ENCODE data around the gene HCRTR1.
"Not testable (repeated sequence)": the region's sequence is repeated elsewhere in the genome, so short reads cannot be mapped to it uniquely, and the experiment has no call there.

The HCRTR1 gene

GRCh38 chr1:31581821-31582810 is 35.4 kb upstream of the HCRTR1 start:
- no peak for DNase-seq

GRCh38 chr1:31583082-31583994 is 34.2 kb upstream of the HCRTR1 start:
- DNase-seq, result no peak

- DNase-seq, result no peak
Observed at GRCh38 chr1:31583995-31584868, 33.3 kb upstream of the HCRTR1 start.

GRCh38 chr1:31584869-31585735 is 32.4 kb upstream of the HCRTR1 start:
- no peak for DNase-seq

GRCh38 chr1:31585736-31586365 is 31.6 kb upstream of the HCRTR1 start:
- DNase-seq, result no peak

GRCh38 chr1:31586376-31587327 is 30.8 kb upstream of the HCRTR1 start:
- no peak for DNase-seq

GRCh38 chr1:31587328-31587699 is 30.2 kb upstream of the HCRTR1 start:
- DNase-seq, result not testable (repeated sequence)

- DNase-seq, result peak; percentile 24
Observed at GRCh38 chr1:31587720-31588423, 29.6 kb upstream of the HCRTR1 start.

GRCh38 chr1:31588751-31589515 is 28.6 kb upstream of the HCRTR1 start:
- no peak for DNase-seq

GRCh38 chr1:31591425-31592093 is 25.9 kb upstream of the HCRTR1 start:
- DNase-seq, result no peak

- no peak for DNase-seq
Observed at GRCh38 chr1:31592132-31592531, 25.4 kb upstream of the HCRTR1 start.

- DNase-seq, result no peak
Observed at GRCh38 chr1:31593136-31593665, 24.3 kb upstream of the HCRTR1 start.

- DNase-seq, result peak; percentile 42
Observed at GRCh38 chr1:31593770-31594632, 23.5 kb upstream of the HCRTR1 start.

GRCh38 chr1:31595836-31596736 is 21.4 kb upstream of the HCRTR1 start:
- DNase-seq, result no peak

GRCh38 chr1:31596737-31597097 is 20.8 kb upstream of the HCRTR1 start:
- DNase-seq, result no peak

All from NCI-H526 treated with DMSO at 0.1 percent for 48 hours (cell line).